ENCODE results near the gene CDC42BPB. TPM values are rescaled to one million over a fixed set of nuclear protein-coding genes. Genes with fewer than 3 reads are reported as not detected.
"Not testable (repeated sequence)": the region's sequence is repeated elsewhere in the genome, so short reads cannot be mapped to it uniquely, and the experiment has no call there.

The CDC42BPB gene
- total RNA-seq, 1 donor from 2014 or later, result 1.6 TPM

DNA sequence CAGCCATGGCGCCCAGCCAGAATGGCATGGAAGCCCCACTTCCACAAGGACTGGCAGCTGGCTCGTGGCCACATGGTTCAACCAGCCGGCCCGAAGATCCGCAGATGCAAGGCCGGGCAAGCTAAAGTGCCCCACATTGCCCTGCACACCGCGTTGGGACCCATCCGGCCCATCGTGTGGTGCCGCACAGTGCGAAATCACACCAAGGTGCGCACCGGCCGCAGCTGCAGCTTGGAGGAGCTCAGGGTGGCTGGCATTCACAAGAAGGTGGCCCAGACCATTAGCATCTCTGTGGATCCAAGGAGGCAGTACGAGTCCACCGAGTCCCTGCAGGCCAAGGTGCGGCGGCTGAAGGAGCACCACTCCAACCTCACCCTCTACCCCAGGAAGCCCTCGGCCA is 15.9 kb downstream of the CDC42BPB start:
- intact Hi-C loops (cut with micrococcal nuclease), result no loop called here
- DNase-seq (ENCODE audit: low spot score), result no peak
- Mint-ChIP-seq H3K4me1 (ENCODE audit: low read depth) (no peaks in the 10 kb centered on the region), H3K9me3 (no peaks in the 10 kb centered on the region), H3K4me3 (no peak overlapping the region), H3K27ac (no peak overlapping the region), H3K27me3 (ENCODE audit: insufficient read depth) (peaks cover 2% of the 10 kb centered on the region), H3K36me3 (ENCODE audit: low read depth) (no peaks in the 10 kb centered on the region)

DNA sequence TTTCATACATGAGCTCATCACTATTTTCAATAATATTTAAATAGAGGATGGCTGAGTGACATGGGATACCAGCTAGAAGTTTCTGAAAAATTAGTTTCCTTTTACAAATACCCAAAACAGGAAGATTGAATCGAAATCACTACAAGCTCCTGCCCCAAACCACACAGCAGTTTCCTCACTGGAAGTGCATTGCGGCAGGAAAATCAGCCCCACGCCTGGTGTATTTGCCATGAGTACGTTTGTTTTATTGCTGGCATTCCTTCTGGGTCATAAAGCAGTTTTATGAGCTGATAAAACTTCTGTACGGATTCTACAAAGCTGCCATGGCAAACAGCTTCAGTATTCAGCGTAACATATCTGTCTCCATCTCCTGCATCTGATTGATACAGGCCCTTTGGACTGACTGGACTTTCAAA is 23.7 kb downstream of the CDC42BPB start:
- DNase-seq (ENCODE audit: low spot score), result no peak
- intact Hi-C loops (cut with micrococcal nuclease), result no loop called here
- H3K36me3 Mint-ChIP-seq (ENCODE audit: low read depth), result no peaks in the 10 kb centered on the region
- H3K4me3 Mint-ChIP-seq, result no peak overlapping the region
- no peak overlapping the region for H3K27ac Mint-ChIP-seq
- no peaks in the 10 kb centered on the region for H3K4me1 Mint-ChIP-seq (ENCODE audit: low read depth)
- no peaks in the 10 kb centered on the region for H3K9me3 Mint-ChIP-seq
- H3K27me3 Mint-ChIP-seq (ENCODE audit: insufficient read depth), result no peaks in the 10 kb centered on the region

DNA sequence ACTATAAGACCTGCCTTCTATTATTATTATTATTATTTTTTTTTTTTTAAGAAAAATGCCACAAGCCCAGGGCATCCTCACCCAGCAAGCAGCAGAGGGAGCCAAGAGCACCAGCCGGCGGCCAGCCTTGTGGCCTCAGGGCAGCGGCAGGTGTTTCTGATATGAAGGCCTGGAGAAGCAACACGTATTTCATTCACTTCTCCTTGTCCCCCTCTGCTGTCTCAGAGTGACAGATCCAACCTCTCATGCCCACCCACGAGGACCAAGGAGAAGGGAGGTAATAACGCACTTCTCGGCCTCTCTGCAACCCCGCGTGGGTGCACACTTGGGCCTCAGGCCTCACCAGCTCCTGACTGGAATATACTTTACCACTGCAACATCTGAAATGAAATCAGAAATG is 25.4 kb downstream of the CDC42BPB start:
- no peaks in the 10 kb centered on the region for H3K4me1 Mint-ChIP-seq (ENCODE audit: low read depth)
- no peaks in the 10 kb centered on the region for H3K27me3 Mint-ChIP-seq (ENCODE audit: insufficient read depth)

DNA sequence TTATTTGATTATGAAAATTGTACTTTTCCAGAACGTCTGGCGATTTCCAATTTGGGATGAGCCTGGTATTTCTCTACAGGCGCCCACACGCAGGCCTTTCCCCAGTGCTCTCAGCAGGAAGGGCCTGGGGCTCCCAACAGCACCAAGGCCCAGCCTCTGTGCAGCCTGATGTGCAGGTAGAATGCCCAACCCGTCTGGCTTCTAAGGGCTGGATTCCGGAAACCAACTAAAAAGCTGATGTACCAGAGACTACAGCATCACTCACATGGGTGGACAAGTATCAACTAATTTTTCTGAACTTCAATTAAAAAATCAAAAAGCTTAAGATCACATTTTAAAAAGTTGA is 25.8 kb downstream of the CDC42BPB start:
- Mint-ChIP-seq H3K27me3 (ENCODE audit: insufficient read depth) (no peaks in the 10 kb centered on the region), H3K9me3 (no peaks in the 10 kb centered on the region), H3K4me3 (no peak overlapping the region), H3K4me1 (ENCODE audit: low read depth) (no peaks in the 10 kb centered on the region), H3K36me3 (ENCODE audit: low read depth) (no peaks in the 10 kb centered on the region), H3K27ac (no peak overlapping the region)
- intact Hi-C loops (cut with micrococcal nuclease), result no loop called here
- DNase-seq (ENCODE audit: low spot score), result no peak

More for the DNA sequence above, 25.4 kb downstream of the CDC42BPB start:
- no peak overlapping the region for H3K27ac Mint-ChIP-seq
- H3K36me3 Mint-ChIP-seq (ENCODE audit: low read depth), result no peaks in the 10 kb centered on the region
- intact Hi-C loops (cut with micrococcal nuclease), result no loop called here
- DNase-seq (ENCODE audit: low spot score), result no peak
- no peak overlapping the region for H3K4me3 Mint-ChIP-seq
- no peaks in the 10 kb centered on the region for H3K9me3 Mint-ChIP-seq

DNA sequence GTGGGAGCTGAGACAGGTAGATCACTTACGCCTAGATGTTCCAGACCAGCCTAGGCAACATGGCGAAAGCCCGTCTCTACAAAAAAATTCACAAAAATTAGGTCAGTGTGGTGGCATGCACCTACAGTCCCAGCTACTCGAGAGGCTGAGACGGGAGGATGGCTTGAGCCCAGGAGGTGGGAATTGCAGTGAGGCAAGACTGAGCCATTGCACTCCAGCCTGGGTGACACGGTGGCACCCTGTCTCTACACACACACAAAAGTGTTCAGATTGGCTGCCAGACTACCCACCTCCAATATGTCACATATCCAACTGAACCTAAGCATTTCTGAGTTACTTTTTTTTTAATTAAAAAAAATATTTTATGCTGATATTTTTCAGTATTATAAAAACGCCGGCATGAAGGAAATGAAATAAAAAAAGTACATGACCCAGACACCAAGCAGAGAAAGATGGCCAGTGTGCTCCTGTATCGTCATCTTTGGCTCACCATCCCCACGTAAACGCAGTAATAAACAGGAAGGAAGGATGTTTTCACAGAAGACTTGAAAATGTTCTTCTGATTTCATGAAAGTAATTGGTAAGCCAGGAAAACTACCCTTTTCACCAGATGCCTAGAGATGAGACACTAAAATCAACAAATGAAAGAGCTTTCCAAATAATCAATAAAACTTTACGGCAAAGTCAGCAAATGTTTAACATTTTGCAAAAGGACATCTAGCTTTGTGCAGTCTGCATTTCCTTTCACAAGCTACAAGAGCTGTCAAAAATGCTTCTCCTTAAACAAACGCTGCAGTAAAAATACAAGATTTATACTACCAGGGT is 26.4 kb downstream of the CDC42BPB start:
- intact Hi-C loops (cut with micrococcal nuclease), result no loop called here
- Mint-ChIP-seq H3K27me3 (ENCODE audit: insufficient read depth) (no peaks in the 10 kb centered on the region), H3K9me3 (no peaks in the 10 kb centered on the region), H3K4me1 (ENCODE audit: low read depth) (no peaks in the 10 kb centered on the region), H3K27ac (no peak overlapping the region), H3K36me3 (ENCODE audit: low read depth) (no peaks in the 10 kb centered on the region), H3K4me3 (no peak overlapping the region)
- no peak for DNase-seq (ENCODE audit: low spot score)

DNA sequence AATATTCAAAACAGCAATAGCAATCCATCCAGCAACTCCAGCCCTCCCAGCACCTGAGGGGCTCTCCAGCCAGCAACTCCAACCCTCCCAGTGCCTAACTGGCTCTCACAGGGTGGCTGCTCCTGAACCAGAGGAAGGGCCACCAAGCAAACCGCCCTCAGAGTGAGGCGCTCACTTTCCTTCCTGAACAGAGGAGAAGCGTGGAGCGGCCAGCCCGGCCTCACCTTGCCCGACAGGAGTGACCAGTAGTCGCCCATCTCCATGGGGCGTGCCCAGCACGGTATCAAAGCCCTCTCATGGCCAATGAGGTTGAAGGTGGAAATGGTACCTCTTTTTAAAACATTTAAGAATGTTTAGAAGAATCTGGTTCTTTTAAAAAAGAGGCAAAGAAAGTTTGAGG is 27.4 kb downstream of the CDC42BPB start:
- Mint-ChIP-seq H3K27me3 (ENCODE audit: insufficient read depth) (no peaks in the 10 kb centered on the region), H3K4me3 (no peak overlapping the region), H3K27ac (no peak overlapping the region), H3K36me3 (ENCODE audit: low read depth) (no peaks in the 10 kb centered on the region), H3K9me3 (no peaks in the 10 kb centered on the region), H3K4me1 (ENCODE audit: low read depth) (no peaks in the 10 kb centered on the region)
- intact Hi-C loops (cut with micrococcal nuclease), result no loop called here
- no peak for DNase-seq (ENCODE audit: low spot score)

DNA sequence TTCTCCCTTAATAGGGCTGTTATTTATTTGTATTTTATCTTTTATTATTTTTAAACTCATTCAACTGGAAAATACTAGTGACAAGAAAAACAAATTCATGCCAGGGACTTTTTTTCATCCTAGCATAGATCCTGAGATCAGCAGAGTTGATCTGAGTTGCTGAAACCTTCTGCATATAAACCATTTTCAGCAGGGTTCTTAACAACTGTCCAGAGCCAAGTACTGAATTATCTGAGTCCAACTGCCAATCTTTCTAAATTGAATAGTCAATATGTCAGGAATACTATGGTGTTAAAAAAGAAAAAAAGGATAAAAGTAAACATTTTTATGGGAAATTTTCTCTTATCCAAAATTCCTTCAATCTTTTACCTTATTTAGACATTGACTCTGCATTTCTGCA is 28.6 kb downstream of the CDC42BPB start:
- Mint-ChIP-seq H3K9me3 (no peaks in the 10 kb centered on the region), H3K27me3 (ENCODE audit: insufficient read depth) (no peaks in the 10 kb centered on the region), H3K4me3 (no peak overlapping the region), H3K36me3 (ENCODE audit: low read depth) (no peaks in the 10 kb centered on the region), H3K27ac (no peak overlapping the region), H3K4me1 (ENCODE audit: low read depth) (no peaks in the 10 kb centered on the region)
- intact Hi-C loops (cut with micrococcal nuclease), result no loop called here
- DNase-seq (ENCODE audit: low spot score), result no peak

DNA sequence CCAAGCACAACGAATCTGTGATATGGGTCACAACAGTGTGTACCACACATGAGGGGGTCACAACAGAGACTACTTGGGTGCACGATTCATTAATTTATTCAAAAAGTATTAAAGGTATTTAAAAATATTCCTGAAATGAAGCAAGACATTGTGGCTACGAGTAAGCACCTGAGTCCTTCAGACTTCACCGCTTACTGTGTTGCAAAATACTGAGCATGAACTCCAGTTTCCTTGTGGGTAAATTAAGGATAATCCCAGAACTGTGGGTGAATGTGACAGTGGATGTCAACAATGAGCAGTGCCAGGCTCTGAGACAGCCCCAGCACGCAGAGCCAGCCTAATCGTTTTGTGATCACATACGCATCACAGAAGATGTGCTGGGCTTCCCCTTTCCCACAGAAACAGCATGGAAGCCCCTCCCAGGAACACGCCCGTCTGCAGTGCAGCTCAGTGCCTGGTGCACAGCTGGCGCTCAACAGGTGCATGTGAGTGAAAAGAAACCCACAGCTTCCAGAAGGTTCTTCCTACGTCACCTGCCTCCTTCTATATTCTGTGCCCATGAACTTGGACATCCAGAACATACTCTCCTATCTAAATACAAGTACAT is 29.1 kb downstream of the CDC42BPB start:
- H3K4me1 Mint-ChIP-seq (ENCODE audit: low read depth), result no peaks in the 10 kb centered on the region

DNA sequence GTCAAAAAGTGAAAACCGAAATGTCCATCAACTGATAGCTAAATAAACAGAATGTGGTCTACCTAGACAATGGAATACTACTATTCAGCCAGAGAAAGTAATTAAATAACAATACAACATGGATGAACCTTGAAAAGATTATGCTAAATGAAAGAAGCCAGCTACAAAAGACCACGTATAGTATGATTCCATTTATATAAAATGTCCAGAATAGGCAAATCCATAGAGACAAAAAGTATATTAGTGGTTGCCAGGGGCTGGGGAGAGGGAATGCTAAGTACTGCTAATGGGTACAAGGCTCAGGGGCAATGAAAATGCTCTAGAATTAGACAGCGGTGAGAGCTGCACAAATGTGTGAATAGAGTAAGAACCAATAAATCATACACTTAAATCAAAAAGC is 29.9 kb downstream of the CDC42BPB start:
- no peak for DNase-seq (ENCODE audit: low spot score)
- Mint-ChIP-seq H3K27me3 (ENCODE audit: insufficient read depth) (no peaks in the 10 kb centered on the region), H3K4me3 (no peak overlapping the region), H3K27ac (no peak overlapping the region), H3K4me1 (ENCODE audit: low read depth) (no peaks in the 10 kb centered on the region), H3K9me3 (no peaks in the 10 kb centered on the region), H3K36me3 (ENCODE audit: low read depth) (no peaks in the 10 kb centered on the region)
- intact Hi-C loops (cut with micrococcal nuclease), result no loop called here

More for the DNA sequence above, 29.1 kb downstream of the CDC42BPB start:
- intact Hi-C loops (cut with micrococcal nuclease), result no loop called here
- Mint-ChIP-seq H3K9me3 (no peaks in the 10 kb centered on the region), H3K36me3 (ENCODE audit: low read depth) (no peaks in the 10 kb centered on the region), H3K4me3 (no peak overlapping the region), H3K27me3 (ENCODE audit: insufficient read depth) (no peaks in the 10 kb centered on the region), H3K27ac (no peak overlapping the region)
- DNase-seq (ENCODE audit: low spot score), result no peak

DNA sequence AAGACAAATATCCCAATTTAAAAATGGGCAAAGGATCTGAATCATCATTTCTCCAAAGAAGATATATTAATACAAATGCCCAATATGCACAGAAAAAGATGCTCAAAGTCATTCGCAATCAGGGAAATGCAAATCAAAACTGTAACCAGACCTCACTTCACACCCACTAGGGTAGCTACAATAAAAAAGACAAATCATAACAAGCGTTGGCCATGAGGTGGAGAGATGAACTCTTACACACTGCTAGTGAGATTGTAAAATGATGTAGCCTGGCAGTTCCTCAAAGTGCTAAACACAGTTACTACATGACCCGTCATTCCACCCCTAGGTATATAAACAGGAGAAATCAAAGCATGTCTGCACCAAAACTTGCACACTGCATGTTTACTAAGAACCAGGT is 30.4 kb downstream of the CDC42BPB start:
- no peaks in the 10 kb centered on the region for H3K9me3 Mint-ChIP-seq

DNA sequence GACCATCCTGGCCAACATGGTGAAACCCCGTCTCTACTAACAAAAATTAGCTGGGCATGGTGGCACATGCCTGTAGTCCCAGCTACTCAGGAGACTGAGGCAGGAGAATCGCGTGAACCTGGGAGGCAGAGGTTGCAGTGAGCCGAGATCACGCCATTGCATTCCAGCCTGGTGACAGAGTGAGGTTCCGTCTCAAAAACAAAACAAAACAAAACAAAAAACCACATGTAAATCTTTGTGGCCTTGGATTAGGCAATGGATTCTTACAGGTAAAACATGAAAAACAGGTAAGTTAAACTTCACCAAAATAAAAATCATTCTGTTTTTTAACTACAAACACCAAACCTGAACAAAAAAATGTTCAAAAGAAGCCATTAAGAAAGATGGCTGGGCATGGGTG is 31.2 kb downstream of the CDC42BPB start:
- H3K27me3 Mint-ChIP-seq (ENCODE audit: insufficient read depth); H3K27ac Mint-ChIP-seq; H3K4me1 Mint-ChIP-seq (ENCODE audit: low read depth); H3K36me3 Mint-ChIP-seq (ENCODE audit: low read depth); H3K4me3 Mint-ChIP-seq; H3K9me3 Mint-ChIP-seq; intact Hi-C loops (cut with micrococcal nuclease); DNase-seq (ENCODE audit: low spot score): not testable (repeated sequence)

More for the DNA sequence above, 30.4 kb downstream of the CDC42BPB start:
- no peak for DNase-seq (ENCODE audit: low spot score)
- no peak overlapping the region for H3K4me3 Mint-ChIP-seq
- H3K27me3 Mint-ChIP-seq (ENCODE audit: insufficient read depth), result no peaks in the 10 kb centered on the region
- no peaks in the 10 kb centered on the region for H3K4me1 Mint-ChIP-seq (ENCODE audit: low read depth)
- H3K36me3 Mint-ChIP-seq (ENCODE audit: low read depth), result no peaks in the 10 kb centered on the region
- no peak overlapping the region for H3K27ac Mint-ChIP-seq
- intact Hi-C loops (cut with micrococcal nuclease), result no loop called here

DNA sequence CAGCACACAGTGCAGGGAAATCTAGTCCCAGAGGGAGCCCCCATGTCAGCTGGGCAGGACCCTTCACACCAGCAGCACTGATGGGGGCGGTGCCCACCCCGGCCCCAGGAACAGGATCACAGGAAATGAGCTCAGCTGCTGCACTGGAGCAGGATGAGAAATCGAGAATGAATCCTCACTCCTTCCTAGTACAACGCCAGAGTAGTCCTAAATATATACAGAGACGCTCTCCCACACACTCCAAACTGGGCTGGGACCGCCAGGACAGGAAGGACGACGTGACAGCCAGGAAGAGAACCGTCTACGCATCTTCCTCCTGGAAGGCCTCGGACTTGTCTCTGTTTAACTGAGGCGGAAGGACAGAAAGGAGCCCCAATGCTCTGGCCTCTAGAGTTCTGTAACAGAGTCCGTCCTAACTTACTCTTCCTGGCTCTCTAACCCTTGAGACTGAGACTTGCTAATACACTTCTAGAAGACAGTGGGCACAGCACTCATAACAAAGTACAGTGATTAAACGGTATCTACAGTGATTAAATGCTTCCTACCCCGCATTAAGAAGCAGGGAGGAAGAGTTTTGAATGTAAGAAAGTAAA is 33.4 kb downstream of the CDC42BPB start:
- Mint-ChIP-seq H3K4me1 (ENCODE audit: low read depth) (no peaks in the 10 kb centered on the region), H3K36me3 (ENCODE audit: low read depth) (no peaks in the 10 kb centered on the region), H3K4me3 (no peak overlapping the region), H3K9me3 (no peaks in the 10 kb centered on the region), H3K27me3 (ENCODE audit: insufficient read depth) (no peaks in the 10 kb centered on the region), H3K27ac (no peak overlapping the region)
- intact Hi-C loops (cut with micrococcal nuclease), result no loop called here
- no peak for DNase-seq (ENCODE audit: low spot score)

DNA sequence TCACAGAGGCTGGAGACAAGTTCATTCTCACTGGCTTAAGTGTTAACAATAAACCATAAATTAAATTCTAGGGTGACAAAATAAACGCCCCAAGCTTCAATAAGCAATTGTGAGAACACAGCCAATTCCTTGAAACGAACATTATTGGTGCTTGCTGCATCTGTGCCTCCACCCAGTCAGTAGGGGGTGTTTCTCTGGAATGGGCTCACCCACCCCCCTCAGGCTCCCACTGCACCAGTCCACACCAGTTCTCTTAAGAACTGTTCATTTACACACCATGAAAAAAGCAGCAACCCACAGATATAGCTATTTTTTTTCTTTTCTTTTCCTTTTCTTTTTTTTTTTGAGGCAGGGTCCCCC is 34.7 kb downstream of the CDC42BPB start:
- Mint-ChIP-seq H3K27me3 (ENCODE audit: insufficient read depth) (no peaks in the 10 kb centered on the region), H3K4me1 (ENCODE audit: low read depth) (no peaks in the 10 kb centered on the region), H3K36me3 (ENCODE audit: low read depth) (no peaks in the 10 kb centered on the region), H3K4me3 (no peak overlapping the region), H3K9me3 (no peaks in the 10 kb centered on the region), H3K27ac (no peak overlapping the region)
- intact Hi-C loops (cut with micrococcal nuclease), result no loop called here
- DNase-seq (ENCODE audit: low spot score), result no peak
